GM13976 (cell line): Measurements from ENCODE around the gene PKD1L1.
"Not testable (repeated sequence)": the region's sequence is repeated elsewhere in the genome, so short reads cannot be mapped to it uniquely, and the experiment has no call there.

ENCODE experiments used
- DNase-seq: peaks from one replicate; pipeline ENCODE4 v3.0.0; 2012; ENCODE audit warnings: low spot score
- CTCF ChIP-seq: IDR thresholded peaks from 2 replicates; pipeline ENCODE4 v1.5.1; 2012; ENCODE audit warnings: borderline replicate concordance, mild to moderate bottlenecking; ENCODE audit not compliant: insufficient read depth; ENCODE audit errors: extremely low read depth, missing control alignments, control extremely low read depth
- in situ Hi-C: fragments of 300-500 bp; cut with MboI; formaldehyde crosslinking; loops from one replicate; pipeline ENCODE4 v1.12.0; 2022; ENCODE audit warnings: low sequenced_read_pairs, mixed read lengths, inconsistent platforms; ENCODE audit not compliant: unreplicated experiment

PKD1L1 gene

GRCh38 chr7:47933215-47933614, 15.1 kb downstream of the PKD1L1 start:
- no peak for TF ChIP-seq CTCF
- no peak for DNase-seq
- in situ Hi-C loops: no loop called here

- in situ Hi-C loops: no loop called here
- DNase-seq: no peak
- TF ChIP-seq CTCF: no peak
Observed at GRCh38 chr7:47932466-47933037, 15.7 kb downstream of the PKD1L1 start.

GRCh38 chr7:47932016-47932415, 16.2 kb downstream of the PKD1L1 start:
- in situ Hi-C loops: no loop called here
- no peak for TF ChIP-seq CTCF
- DNase-seq: no peak

- in situ Hi-C loops: no loop called here
- DNase-seq: no peak
- no peak for TF ChIP-seq CTCF
Observed at GRCh38 chr7:47931005-47932004, 17.0 kb downstream of the PKD1L1 start.

- no peak for TF ChIP-seq CTCF
- no peak for DNase-seq
- in situ Hi-C loops: no loop called here
Observed at GRCh38 chr7:47924266-47924665, 24.0 kb downstream of the PKD1L1 start.

GRCh38 chr7:47923081-47923875, 25.0 kb downstream of the PKD1L1 start:
- in situ Hi-C loops, DNase-seq: not testable (repeated sequence)

- in situ Hi-C loops, DNase-seq: not testable (repeated sequence)
Observed at GRCh38 chr7:47916514-47916913, 31.8 kb downstream of the PKD1L1 start.
